Duodenal mucosa (tissue), 2 donors: ENCODE data around the gene SHISA5.
A peak's percentile ranks its signal among the peaks of the same experiment; 100 is the strongest.

Experiments
- H3K27ac ChIP-seq: one replicate; pipeline ENCODE4 v1.7.0; 2013; ENCODE audit warnings: low read depth, low read length
- H3K27me3 ChIP-seq, 2 donors: one replicate each; pipeline ENCODE4 v1.7.0; 2013; ENCODE audit warnings: low read length in 2 of 2, control low read depth in 1 of 2; ENCODE audit not compliant: insufficient read depth in 2 of 2, control insufficient read depth in 1 of 2
- H3K36me3 ChIP-seq, 2 donors: one replicate each; pipeline ENCODE4 v1.7.0; 2013; ENCODE audit warnings: low read length in 2 of 2, control low read depth in 1 of 2; ENCODE audit not compliant: insufficient read depth in 2 of 2, control insufficient read depth in 1 of 2
- H3K4me1 ChIP-seq, 2 donors: one replicate each; pipeline ENCODE4 v1.7.0; 2013; ENCODE audit warnings: low read length in 2 of 2, control low read depth in 1 of 2; ENCODE audit not compliant: insufficient read depth in 2 of 2, control insufficient read depth in 1 of 2
- H3K4me3 ChIP-seq, 2 donors: one replicate each; pipeline ENCODE4 v1.7.0; 2013; ENCODE audit warnings: low read length in 2 of 2, low read depth in 1 of 2
- H3K9ac ChIP-seq, 2 donors: one replicate each; pipeline ENCODE4 v1.7.0; 2013; ENCODE audit warnings: low read length in 2 of 2, low read depth in 1 of 2
- H3K9me3 ChIP-seq, 2 donors: one replicate each; pipeline ENCODE4 v1.7.0; 2013; ENCODE audit warnings: low read length in 2 of 2, control low read depth in 1 of 2; ENCODE audit not compliant: control insufficient read depth in 1 of 2

SHISA5 gene

GRCh38 chr3:48470286-48470685 is 33.7 kb downstream of the SHISA5 start:
- Histone ChIP-seq H3K9ac (no peak overlapping the region), H3K4me1 (peaks cover 48 to 75% of the 10 kb centered on the region in 2 donors), H3K9me3 (no peaks in the 10 kb centered on the region), H3K27ac (no peak overlapping the region), H3K4me3 (peak overlapping the region in 1 of 2 donors; percentile 16), H3K27me3 (no peaks in the 10 kb centered on the region), H3K36me3 (peaks cover 8 to 35% of the 10 kb centered on the region in 2 donors)

GRCh38 chr3:48469046-48469915 is 34.7 kb downstream of the SHISA5 start:
- Histone ChIP-seq H3K9me3 (no peaks in the 10 kb centered on the region), H3K4me3 (peak overlapping the region in 1 of 2 donors; percentile 1), H3K4me1 (peaks cover 52 to 80% of the 10 kb centered on the region in 2 donors), H3K36me3 (peaks cover 8 to 35% of the 10 kb centered on the region in 2 donors), H3K27me3 (no peaks in the 10 kb centered on the region), H3K27ac (no peak overlapping the region), H3K9ac (no peak overlapping the region)

- no peaks in the 10 kb centered on the region for H3K9me3 ChIP-seq
- H3K4me3 ChIP-seq, result peak overlapping the region in 1 of 2 donors; percentile 28
- H3K9ac ChIP-seq, result peak overlapping the region in 1 of 2 donors; percentile 98
- peaks cover 8 to 35% of the 10 kb centered on the region in 2 donors for H3K36me3 ChIP-seq
- H3K4me1 ChIP-seq, result peaks cover 48 to 76% of the 10 kb centered on the region in 2 donors
- no peaks in the 10 kb centered on the region for H3K27me3 ChIP-seq
- H3K27ac ChIP-seq, result no peak overlapping the region
Measured at GRCh38 chr3:48468329-48468731, 35.6 kb downstream of the SHISA5 start.

- H3K27ac ChIP-seq, result peak overlapping the region; percentile 100
- H3K27me3 ChIP-seq, result no peaks in the 10 kb centered on the region
- peak overlapping the region; percentile 93 to 98 for H3K9ac ChIP-seq
- H3K4me3 ChIP-seq, result peak overlapping the region; percentile 78 to 79
- no peaks in the 10 kb centered on the region for H3K9me3 ChIP-seq
- H3K36me3 ChIP-seq, result peaks cover 8 to 35% of the 10 kb centered on the region in 2 donors
- peaks cover 46 to 72% of the 10 kb centered on the region in 2 donors for H3K4me1 ChIP-seq
Measured at GRCh38 chr3:48467473-48468267, 36.3 kb downstream of the SHISA5 start.

DNA sequence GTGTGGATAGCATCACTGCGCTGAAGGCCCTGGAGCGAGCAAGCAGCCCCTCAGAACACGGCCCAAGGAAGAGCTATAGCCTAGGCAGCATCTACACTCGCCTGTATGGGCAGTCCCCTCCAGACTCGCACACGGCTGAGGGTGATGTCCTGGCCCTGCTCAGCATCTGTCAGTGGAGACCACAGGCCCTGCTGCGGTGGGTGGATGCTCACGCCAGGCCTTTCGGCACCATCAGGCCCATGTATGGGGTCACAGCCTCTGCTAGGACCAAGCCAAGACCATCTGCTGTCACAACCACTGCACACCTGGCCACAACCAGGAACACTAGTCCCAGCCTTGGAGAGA is 36.9 kb downstream of the SHISA5 start:
- H3K9me3 ChIP-seq, result no peaks in the 10 kb centered on the region
- peak overlapping the region; percentile 100 for H3K27ac ChIP-seq
- H3K36me3 ChIP-seq, result peaks cover 8 to 35% of the 10 kb centered on the region in 2 donors
- peak overlapping the region; percentile 93 to 98 for H3K9ac ChIP-seq
- H3K4me1 ChIP-seq, result peaks cover 46 to 66% of the 10 kb centered on the region in 2 donors
- H3K27me3 ChIP-seq, result no peaks in the 10 kb centered on the region
- peak overlapping the region; percentile 78 to 79 for H3K4me3 ChIP-seq

DNA sequence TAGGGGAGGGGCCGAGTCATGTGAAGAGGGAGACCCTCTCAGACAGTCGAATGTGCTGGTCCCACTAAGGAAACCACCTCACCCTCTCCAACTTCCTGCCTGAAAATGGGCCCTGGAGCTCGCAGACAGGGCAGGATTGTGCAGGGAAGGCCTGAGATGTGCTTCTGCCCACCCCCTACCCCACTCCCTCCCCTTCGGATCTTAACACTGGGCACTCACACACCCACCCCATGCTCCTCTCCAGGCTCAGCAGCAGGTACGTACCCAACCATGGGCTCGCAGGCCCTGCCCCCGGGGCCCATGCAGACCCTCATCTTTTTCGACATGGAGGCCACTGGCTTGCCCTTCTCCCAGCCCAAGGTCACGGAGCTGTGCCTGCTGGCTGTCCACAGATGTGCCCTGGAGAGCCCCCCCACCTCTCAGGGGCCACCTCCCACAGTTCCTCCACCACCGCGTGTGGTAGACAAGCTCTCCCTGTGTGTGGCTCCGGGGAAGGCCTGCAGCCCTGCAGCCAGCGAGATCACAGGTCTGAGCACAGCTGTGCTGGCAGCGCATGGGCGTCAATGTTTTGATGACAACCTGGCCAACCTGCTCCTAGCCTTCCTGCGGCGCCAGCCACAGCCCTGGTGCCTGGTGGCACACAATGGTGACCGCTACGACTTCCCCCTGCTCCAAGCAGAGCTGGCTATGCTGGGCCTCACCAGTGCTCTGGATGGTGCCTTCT is 37.4 kb downstream of the SHISA5 start:
- Histone ChIP-seq H3K27me3 (no peaks in the 10 kb centered on the region), H3K36me3 (peaks cover 8 to 35% of the 10 kb centered on the region in 2 donors), H3K9ac (peak overlapping the region; percentile 93 to 98), H3K9me3 (no peaks in the 10 kb centered on the region), H3K4me1 (peaks cover 46 to 61% of the 10 kb centered on the region in 2 donors), H3K4me3 (peak overlapping the region; percentile 78 to 79), H3K27ac (peak overlapping the region; percentile 100)

- Histone ChIP-seq H3K9ac (peak overlapping the region; percentile 93 to 98), H3K36me3 (peaks cover 13 to 42% of the 10 kb centered on the region in 2 donors), H3K27ac (peak overlapping the region; percentile 100), H3K27me3 (no peaks in the 10 kb centered on the region), H3K4me3 (peak overlapping the region; percentile 78 to 79), H3K4me1 (peaks cover 46 to 59% of the 10 kb centered on the region in 2 donors), H3K9me3 (no peaks in the 10 kb centered on the region)
Measured at GRCh38 chr3:48465531-48466378, 38.2 kb downstream of the SHISA5 start.

- peaks cover 16 to 46% of the 10 kb centered on the region in 2 donors for H3K36me3 ChIP-seq
- H3K4me1 ChIP-seq, result peaks cover 43 to 54% of the 10 kb centered on the region in 2 donors
- H3K27me3 ChIP-seq, result no peaks in the 10 kb centered on the region
- H3K4me3 ChIP-seq, result peak overlapping the region in 1 of 2 donors; percentile 79
- peak overlapping the region; percentile 93 to 98 for H3K9ac ChIP-seq
- no peaks in the 10 kb centered on the region for H3K9me3 ChIP-seq
- peak overlapping the region; percentile 83 for H3K27ac ChIP-seq
Measured at GRCh38 chr3:48465237-48465530, 38.8 kb downstream of the SHISA5 start.

GRCh38 chr3:48464713-48465221 is 39.2 kb downstream of the SHISA5 start:
- H3K4me3 ChIP-seq, result no peak overlapping the region
- H3K9me3 ChIP-seq, result no peaks in the 10 kb centered on the region
- H3K4me1 ChIP-seq, result peaks cover 39 to 50% of the 10 kb centered on the region in 2 donors
- H3K27ac ChIP-seq, result peak overlapping the region; percentile 83
- H3K36me3 ChIP-seq, result peaks cover 20 to 47% of the 10 kb centered on the region in 2 donors
- H3K9ac ChIP-seq, result peak overlapping the region; percentile 93 to 98
- H3K27me3 ChIP-seq, result no peaks in the 10 kb centered on the region
